Measurements from ENCODE around the gene COPS9. TPM values are rescaled to one million over a fixed set of nuclear protein-coding genes. Genes with fewer than 3 reads are reported as not detected.
A peak's percentile ranks its signal among the peaks of the same experiment; 100 is the strongest.

Gene COPS9
- total RNA-seq, 3 donors from 2014 or later = 171 to 191 (median 172) TPM

DNA sequence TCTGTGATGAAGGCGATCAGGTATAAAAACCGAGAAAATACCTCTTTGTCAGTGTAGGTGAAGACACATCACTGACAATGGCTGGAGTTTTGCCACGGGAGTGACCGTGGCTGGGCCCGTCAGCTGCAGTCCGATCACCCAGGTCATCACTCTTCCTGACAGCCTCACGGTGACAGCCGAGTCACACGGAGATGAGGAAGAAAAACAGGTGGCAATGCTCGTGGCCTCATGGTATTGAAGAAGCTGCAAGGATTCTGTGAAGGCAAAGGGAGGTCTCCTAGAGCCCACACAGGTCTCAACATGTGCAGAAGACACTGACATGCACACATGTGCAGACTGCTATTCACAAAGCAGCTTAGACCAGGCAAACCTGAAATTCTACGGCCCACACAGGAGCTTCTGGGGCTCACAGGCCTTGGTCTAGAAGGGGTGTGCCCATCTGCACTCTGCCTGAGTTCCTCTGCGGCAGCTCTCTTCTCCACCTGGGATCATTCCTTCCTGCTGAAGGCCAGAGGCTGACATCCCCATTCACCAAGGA lies 7.4 kb downstream of the COPS9 start:
- Mint-ChIP-seq H3K4me3 (no peak overlapping the region), H3K4me1 (ENCODE audit: low read depth) (peaks cover 2% of the 10 kb centered on the region), H3K9me3 (no peaks in the 10 kb centered on the region), H3K36me3 (ENCODE audit: insufficient read depth) (peaks cover 51% of the 10 kb centered on the region), H3K27me3 (ENCODE audit: low read depth) (no peaks in the 10 kb centered on the region)
- DNase-seq (no peak), ATAC-seq (no peak)

DNA sequence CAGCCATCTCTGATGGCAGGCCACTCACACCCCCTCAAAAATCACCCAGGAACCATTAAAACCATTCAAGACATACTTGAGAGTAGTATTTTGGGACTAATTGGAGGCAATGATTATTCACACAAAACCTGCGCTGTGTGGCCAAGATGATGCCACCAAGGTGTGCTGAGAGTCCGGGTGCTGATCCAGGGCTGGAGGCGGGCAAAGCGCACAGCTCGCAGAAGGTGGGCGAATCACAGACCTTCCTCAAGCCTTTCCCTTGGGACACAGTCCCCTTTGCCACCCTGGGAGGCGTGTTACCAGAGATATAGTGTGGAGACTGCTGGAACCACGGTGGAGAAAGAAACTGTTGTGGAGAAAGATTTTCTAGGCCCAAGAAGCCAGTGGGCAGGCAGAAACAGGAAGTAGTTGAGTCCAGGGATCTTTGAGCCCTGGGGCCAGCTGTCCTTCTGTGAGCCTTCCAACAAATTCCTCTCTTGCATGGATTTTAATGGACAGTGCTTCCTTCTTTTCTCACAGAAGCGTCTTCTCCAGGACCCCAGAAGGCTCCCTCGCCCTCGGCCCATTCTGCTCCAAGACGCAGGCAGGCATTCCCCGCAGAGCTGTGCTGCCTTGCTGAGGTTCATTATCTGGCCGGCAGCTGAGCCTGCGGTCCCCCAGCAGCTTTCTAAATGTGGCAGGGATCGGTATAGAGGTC lies 8.0 kb downstream of the COPS9 start:
- H3K36me3 Mint-ChIP-seq (ENCODE audit: insufficient read depth) = peaks cover 48% of the 10 kb centered on the region
- DNase-seq = no peak
- ATAC-seq = no peak
- no peak overlapping the region for H3K4me3 Mint-ChIP-seq
- H3K4me1 Mint-ChIP-seq (ENCODE audit: low read depth) = no peaks in the 10 kb centered on the region
- H3K27me3 Mint-ChIP-seq (ENCODE audit: low read depth) = peaks cover under 1% of the 10 kb centered on the region
- no peaks in the 10 kb centered on the region for H3K9me3 Mint-ChIP-seq

- Mint-ChIP-seq H3K9me3 (no peaks in the 10 kb centered on the region), H3K4me3 (no peak overlapping the region), H3K36me3 (ENCODE audit: insufficient read depth) (peaks cover 46% of the 10 kb centered on the region), H3K4me1 (ENCODE audit: low read depth) (no peaks in the 10 kb centered on the region), H3K27me3 (ENCODE audit: low read depth) (peaks cover 2% of the 10 kb centered on the region)
- ATAC-seq = no peak
- DNase-seq = no peak
These were observed 8.8 kb downstream of the COPS9 start for GRCh38 chr2:240127191-240127750.

DNA sequence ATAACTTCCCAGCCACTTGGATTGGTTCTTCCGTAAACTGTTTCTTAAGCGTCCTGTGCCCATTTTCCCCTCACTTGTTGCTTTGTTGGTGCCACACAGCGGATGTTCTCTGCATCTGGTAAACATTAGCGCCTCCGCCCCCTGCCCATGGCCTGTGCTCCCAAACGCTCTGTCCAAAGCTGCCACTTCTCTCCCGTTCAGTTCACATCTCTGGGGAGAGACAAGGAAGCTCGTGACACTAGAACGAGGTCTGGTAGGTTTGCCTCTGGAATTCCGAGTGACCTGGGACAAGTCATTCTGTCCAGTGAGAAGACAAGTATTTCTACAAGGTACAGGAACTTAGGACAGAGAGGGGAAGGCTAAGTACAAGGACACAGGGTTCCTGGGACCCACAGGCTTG lies 9.4 kb downstream of the COPS9 start:
- peaks cover 3% of the 10 kb centered on the region for H3K27me3 Mint-ChIP-seq (ENCODE audit: low read depth)
- H3K4me3 Mint-ChIP-seq = no peak overlapping the region
- ATAC-seq (no peak), DNase-seq (no peak)
- H3K4me1 Mint-ChIP-seq (ENCODE audit: low read depth) = peaks cover under 1% of the 10 kb centered on the region
- peaks cover 42% of the 10 kb centered on the region for H3K36me3 Mint-ChIP-seq (ENCODE audit: insufficient read depth)
- H3K9me3 Mint-ChIP-seq = no peaks in the 10 kb centered on the region

DNA sequence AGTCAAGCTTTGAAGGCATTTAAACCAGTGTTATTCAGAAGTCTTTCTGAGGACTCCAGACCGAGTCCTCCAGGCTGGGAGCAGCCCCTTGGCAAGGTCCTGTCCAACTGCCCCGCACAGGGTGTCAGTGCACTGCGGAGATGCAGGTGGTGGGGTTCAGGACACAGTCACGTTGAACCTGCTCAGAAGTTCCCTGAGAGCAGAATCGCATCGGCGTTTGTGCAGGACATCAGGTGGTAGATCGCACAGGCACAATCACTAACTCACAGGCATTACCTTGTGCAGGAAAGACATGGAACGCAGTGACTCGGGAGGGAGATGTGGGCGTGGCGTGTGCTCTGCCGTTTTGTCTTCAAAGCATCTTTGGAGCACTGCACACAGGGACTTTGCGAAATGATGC lies 10.4 kb downstream of the COPS9 start:
- Mint-ChIP-seq H3K4me3 (no peak overlapping the region), H3K4me1 (ENCODE audit: low read depth) (peaks cover 7% of the 10 kb centered on the region), H3K36me3 (ENCODE audit: insufficient read depth) (peaks cover 36% of the 10 kb centered on the region), H3K9me3 (no peaks in the 10 kb centered on the region), H3K27me3 (ENCODE audit: low read depth) (peaks cover 7% of the 10 kb centered on the region)
- DNase-seq (no peak), ATAC-seq (no peak)

DNA sequence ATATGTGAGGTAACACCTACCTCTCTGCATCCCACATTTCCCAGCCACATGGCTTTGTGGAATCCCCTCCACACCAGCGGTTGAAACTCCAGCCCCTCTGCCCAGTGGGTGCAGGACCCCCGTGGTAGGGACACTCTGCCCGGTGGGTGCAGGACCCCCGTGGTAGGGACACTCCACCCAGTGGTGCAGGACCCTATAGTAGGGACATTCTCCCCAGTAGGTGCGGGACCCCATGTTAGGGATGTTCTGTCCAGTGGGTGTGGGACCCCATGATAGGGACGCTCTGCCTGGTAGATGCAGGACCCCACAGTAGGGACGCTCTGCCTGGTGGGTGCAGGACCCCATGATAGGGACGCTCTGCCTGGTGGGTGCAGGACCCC lies 11.5 kb downstream of the COPS9 start:
- DNase-seq = no peak
- H3K36me3 Mint-ChIP-seq (ENCODE audit: insufficient read depth) = peaks cover 26% of the 10 kb centered on the region
- H3K4me3 Mint-ChIP-seq = no peak overlapping the region
- H3K27me3 Mint-ChIP-seq (ENCODE audit: low read depth) = peaks cover 7% of the 10 kb centered on the region
- ATAC-seq = no peak
- peaks cover 7% of the 10 kb centered on the region for H3K4me1 Mint-ChIP-seq (ENCODE audit: low read depth)
- no peaks in the 10 kb centered on the region for H3K9me3 Mint-ChIP-seq

DNA sequence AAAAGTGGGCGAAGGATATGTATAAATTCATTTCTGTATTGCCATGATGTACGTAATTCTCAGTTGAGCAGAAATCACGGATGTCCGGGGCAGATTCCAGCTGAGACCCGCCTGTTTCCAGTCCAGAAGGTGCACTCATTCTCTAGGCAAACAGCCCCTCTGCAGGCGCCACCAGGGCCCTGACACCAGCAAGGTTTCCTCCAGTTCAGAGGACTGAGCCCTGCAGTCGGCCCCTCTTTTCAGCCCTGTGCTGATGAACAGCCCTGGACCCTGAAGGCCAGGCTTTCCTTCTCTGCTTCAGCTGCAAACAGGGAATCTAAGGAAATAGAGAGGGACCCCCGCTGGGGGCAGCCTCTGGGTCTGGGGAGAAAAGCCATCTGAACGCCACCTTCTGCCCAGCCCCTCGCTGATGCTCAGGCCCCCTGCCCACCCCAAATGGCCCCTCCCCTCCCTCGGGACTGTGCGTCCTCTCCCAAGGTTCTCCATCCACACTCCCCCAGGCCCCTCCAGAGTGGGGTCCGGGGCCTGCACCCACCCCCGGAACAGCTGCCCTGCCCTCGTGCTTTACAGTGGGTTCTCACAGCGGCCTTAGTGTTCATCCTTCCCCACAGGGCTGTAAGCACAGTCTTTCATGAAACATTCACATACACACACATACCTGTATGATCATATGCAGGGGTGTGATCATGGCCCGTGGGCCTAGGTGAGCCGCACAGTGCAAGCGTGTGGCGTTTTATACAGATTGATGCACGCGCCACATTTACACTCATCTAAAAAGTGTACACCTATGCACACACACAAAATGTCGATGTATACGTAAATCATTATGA lies 12.1 kb downstream of the COPS9 start:
- H3K27me3 Mint-ChIP-seq (ENCODE audit: low read depth) = peaks cover 7% of the 10 kb centered on the region
- no peaks in the 10 kb centered on the region for H3K9me3 Mint-ChIP-seq
- peaks cover 21% of the 10 kb centered on the region for H3K36me3 Mint-ChIP-seq (ENCODE audit: insufficient read depth)
- H3K4me1 Mint-ChIP-seq (ENCODE audit: low read depth) = peaks cover 7% of the 10 kb centered on the region
- ATAC-seq (no peak), DNase-seq (no peak)
- H3K4me3 Mint-ChIP-seq = no peak overlapping the region

GRCh38 chr2:240121675-240122074 lies 14.4 kb downstream of the COPS9 start:
- peak in 1 of 2 donors; percentile 49 for ATAC-seq

DNA sequence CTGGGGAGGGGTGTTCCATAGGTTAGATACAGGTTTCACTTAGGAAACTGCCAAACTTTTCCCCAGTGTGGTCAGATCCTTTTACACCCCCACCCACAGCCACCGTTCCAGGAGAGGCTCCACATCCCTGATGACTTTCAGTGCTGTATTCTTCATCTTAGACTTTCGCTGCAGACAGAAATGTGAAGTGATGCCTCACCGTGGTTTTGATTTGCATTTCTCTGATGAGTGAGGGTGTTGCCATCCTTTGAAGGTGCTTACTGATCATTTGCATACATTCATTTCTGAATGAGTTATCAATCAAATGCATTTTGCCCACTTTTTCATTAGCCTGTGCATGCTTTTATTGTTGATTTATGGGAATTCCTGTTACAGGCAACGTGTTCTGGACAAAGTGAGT lies 14.9 kb downstream of the COPS9 start:
- ATAC-seq = peak; percentile 94 to 95
- no peak overlapping the region for H3K4me3 Mint-ChIP-seq

More at GRCh38 chr2:240121675-240122074, 14.4 kb downstream of the COPS9 start:
- H3K27me3 Mint-ChIP-seq (ENCODE audit: low read depth) = peaks cover 7% of the 10 kb centered on the region
- DNase-seq = no peak
- H3K4me1 Mint-ChIP-seq (ENCODE audit: low read depth) = peaks cover 7% of the 10 kb centered on the region
- no peak overlapping the region for H3K4me3 Mint-ChIP-seq
- H3K36me3 Mint-ChIP-seq (ENCODE audit: insufficient read depth) = peaks cover 8% of the 10 kb centered on the region
- H3K9me3 Mint-ChIP-seq = no peaks in the 10 kb centered on the region

DNA sequence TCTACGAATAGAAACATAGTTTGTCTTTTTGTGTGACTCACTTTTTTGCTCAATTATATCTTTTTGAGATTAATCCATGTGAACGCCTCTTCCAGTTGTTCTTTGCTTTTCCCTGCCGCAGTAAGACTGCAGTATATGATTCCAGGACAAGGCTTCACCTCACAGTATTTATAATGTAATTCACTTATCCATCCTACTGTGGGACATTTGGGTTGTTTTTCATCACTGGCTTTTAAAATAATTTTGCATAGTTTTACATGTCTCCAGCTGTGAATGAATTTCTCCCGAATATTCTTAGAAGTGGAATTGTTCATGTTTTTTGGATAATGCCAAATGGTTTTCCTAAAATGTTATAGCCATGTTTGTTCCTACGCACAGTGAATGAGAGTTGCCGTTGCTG lies 21.9 kb downstream of the COPS9 start:
- no peaks in the 10 kb centered on the region for H3K36me3 Mint-ChIP-seq (ENCODE audit: insufficient read depth)
- peaks cover 22% of the 10 kb centered on the region for H3K27me3 Mint-ChIP-seq (ENCODE audit: low read depth)
- no peaks in the 10 kb centered on the region for H3K9me3 Mint-ChIP-seq
- DNase-seq = no peak
- no peaks in the 10 kb centered on the region for H3K4me1 Mint-ChIP-seq (ENCODE audit: low read depth)
- ATAC-seq = no peak
- H3K4me3 Mint-ChIP-seq = no peak overlapping the region

More for the DNA sequence above, 14.9 kb downstream of the COPS9 start:
- peaks cover 10% of the 10 kb centered on the region for H3K27me3 Mint-ChIP-seq (ENCODE audit: low read depth)
- peaks cover 3% of the 10 kb centered on the region for H3K36me3 Mint-ChIP-seq (ENCODE audit: insufficient read depth)
- no peak for DNase-seq
- H3K4me1 Mint-ChIP-seq (ENCODE audit: low read depth) = peaks cover 7% of the 10 kb centered on the region
- no peaks in the 10 kb centered on the region for H3K9me3 Mint-ChIP-seq

- Mint-ChIP-seq H3K9me3 (no peaks in the 10 kb centered on the region), H3K4me1 (ENCODE audit: low read depth) (no peaks in the 10 kb centered on the region), H3K27me3 (ENCODE audit: low read depth) (peaks cover 22% of the 10 kb centered on the region), H3K36me3 (ENCODE audit: insufficient read depth) (no peaks in the 10 kb centered on the region), H3K4me3 (no peak overlapping the region)
- DNase-seq (no peak), ATAC-seq (no peak)
These were observed 23.0 kb downstream of the COPS9 start for GRCh38 chr2:240112914-240113690.

GRCh38 chr2:240111253-240111652 lies 24.9 kb downstream of the COPS9 start:
- H3K27me3 Mint-ChIP-seq (ENCODE audit: low read depth) = peaks cover 24% of the 10 kb centered on the region
- no peaks in the 10 kb centered on the region for H3K4me1 Mint-ChIP-seq (ENCODE audit: low read depth)
- DNase-seq = no peak
- ATAC-seq = no peak
- H3K4me3 Mint-ChIP-seq = no peak overlapping the region
- no peaks in the 10 kb centered on the region for H3K9me3 Mint-ChIP-seq
- no peaks in the 10 kb centered on the region for H3K36me3 Mint-ChIP-seq (ENCODE audit: insufficient read depth)

- Mint-ChIP-seq H3K9me3 (no peaks in the 10 kb centered on the region), H3K4me3 (no peak overlapping the region), H3K4me1 (ENCODE audit: low read depth) (no peaks in the 10 kb centered on the region), H3K27me3 (ENCODE audit: low read depth) (peaks cover 17% of the 10 kb centered on the region), H3K36me3 (ENCODE audit: insufficient read depth) (no peaks in the 10 kb centered on the region)
- ATAC-seq = no peak
- DNase-seq = no peak
These were observed 26.7 kb downstream of the COPS9 start for GRCh38 chr2:240109386-240109785.

DNA sequence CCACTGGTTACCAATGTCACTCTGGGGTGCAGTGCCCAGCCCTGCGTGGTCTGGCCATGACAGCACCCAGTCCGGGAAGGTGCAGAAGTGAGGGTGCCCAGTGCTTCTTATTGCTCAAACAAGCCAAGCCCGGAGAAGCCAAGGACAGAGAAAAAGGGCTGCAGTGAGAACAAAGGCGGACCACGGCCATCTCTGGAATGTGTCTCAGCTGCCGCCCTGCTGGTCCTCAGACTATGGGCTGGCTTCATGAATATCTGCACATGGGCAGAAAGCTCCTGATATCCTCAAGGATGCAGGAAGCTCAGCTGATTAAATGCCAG lies 28.7 kb downstream of the COPS9 start:
- H3K36me3 Mint-ChIP-seq (ENCODE audit: insufficient read depth) = no peaks in the 10 kb centered on the region
- no peaks in the 10 kb centered on the region for H3K4me1 Mint-ChIP-seq (ENCODE audit: low read depth)
- H3K27me3 Mint-ChIP-seq (ENCODE audit: low read depth) = peaks cover 18% of the 10 kb centered on the region
- no peaks in the 10 kb centered on the region for H3K9me3 Mint-ChIP-seq
- DNase-seq (no peak), ATAC-seq (no peak)
- no peak overlapping the region for H3K4me3 Mint-ChIP-seq

Data from activated T-cell treated with anti-CD3 and anti-CD28 coated beads, Interleukin-2, amount 50 U/mL, for 4 hours (primary cell).